Measurements from ENCODE around the gene GADD45GIP1. TPM values are rescaled to one million over a fixed set of nuclear protein-coding genes. Genes with fewer than 3 reads are reported as not detected.

GADD45GIP1 gene
- total RNA-seq, 1 experiment from 2014 or later: 36.7 TPM

DNA sequence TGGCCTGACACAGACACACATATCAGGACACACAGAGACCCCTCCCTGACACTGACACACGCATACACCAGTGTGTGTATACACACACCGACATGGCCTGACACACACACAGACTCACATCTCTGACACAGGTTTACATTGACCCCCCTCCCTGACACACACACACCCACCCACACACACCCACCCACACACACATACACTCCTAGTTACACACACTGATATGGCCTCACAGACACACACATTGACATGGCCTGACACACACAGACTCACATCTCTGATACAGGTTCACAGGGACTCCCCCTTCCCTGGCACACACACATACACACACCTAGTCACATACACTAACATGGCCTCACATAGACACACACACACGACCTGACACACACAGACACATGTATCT is 33.8 kb upstream of the GADD45GIP1 start:
- no peaks in the 10 kb centered on the region for H3K9me3 ChIP-seq (ENCODE audit: control insufficient read depth, insufficient read depth, low read depth, low read length)
- ATAC-seq: no peak
- H3K36me3 ChIP-seq (ENCODE audit: control insufficient read depth, insufficient read depth, low read length): no peaks in the 10 kb centered on the region
- ChIA-PET POLR2A (no interaction called here), CTCF (no interaction called here)
- TF ChIP-seq, protein P1, sequence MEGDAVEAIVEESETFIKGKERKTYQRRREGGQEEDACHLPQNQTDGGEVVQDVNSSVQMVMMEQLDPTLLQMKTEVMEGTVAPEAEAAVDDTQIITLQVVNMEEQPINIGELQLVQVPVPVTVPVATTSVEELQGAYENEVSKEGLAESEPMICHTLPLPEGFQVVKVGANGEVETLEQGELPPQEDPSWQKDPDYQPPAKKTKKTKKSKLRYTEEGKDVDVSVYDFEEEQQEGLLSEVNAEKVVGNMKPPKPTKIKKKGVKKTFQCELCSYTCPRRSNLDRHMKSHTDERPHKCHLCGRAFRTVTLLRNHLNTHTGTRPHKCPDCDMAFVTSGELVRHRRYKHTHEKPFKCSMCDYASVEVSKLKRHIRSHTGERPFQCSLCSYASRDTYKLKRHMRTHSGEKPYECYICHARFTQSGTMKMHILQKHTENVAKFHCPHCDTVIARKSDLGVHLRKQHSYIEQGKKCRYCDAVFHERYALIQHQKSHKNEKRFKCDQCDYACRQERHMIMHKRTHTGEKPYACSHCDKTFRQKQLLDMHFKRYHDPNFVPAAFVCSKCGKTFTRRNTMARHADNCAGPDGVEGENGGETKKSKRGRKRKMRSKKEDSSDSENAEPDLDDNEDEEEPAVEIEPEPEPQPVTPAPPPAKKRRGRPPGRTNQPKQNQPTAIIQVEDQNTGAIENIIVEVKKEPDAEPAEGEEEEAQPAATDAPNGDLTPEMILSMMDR (IDR thresholded peaks at IDR 0.05): no peak
- TF ChIP-seq SIN3A (IDR thresholded peaks at IDR 0.05; ENCODE audit: borderline replicate concordance, insufficient read depth, low read depth, low read length) (no peak), TCF7L2 (IDR thresholded peaks at IDR 0.05; ENCODE audit: low read depth, low read length) (no peak), POLR2AphosphoS5 (IDR thresholded peaks at IDR 0.05; ENCODE audit: low read depth, low read length) (no peak)
- TF ChIP-seq, protein P2, sequence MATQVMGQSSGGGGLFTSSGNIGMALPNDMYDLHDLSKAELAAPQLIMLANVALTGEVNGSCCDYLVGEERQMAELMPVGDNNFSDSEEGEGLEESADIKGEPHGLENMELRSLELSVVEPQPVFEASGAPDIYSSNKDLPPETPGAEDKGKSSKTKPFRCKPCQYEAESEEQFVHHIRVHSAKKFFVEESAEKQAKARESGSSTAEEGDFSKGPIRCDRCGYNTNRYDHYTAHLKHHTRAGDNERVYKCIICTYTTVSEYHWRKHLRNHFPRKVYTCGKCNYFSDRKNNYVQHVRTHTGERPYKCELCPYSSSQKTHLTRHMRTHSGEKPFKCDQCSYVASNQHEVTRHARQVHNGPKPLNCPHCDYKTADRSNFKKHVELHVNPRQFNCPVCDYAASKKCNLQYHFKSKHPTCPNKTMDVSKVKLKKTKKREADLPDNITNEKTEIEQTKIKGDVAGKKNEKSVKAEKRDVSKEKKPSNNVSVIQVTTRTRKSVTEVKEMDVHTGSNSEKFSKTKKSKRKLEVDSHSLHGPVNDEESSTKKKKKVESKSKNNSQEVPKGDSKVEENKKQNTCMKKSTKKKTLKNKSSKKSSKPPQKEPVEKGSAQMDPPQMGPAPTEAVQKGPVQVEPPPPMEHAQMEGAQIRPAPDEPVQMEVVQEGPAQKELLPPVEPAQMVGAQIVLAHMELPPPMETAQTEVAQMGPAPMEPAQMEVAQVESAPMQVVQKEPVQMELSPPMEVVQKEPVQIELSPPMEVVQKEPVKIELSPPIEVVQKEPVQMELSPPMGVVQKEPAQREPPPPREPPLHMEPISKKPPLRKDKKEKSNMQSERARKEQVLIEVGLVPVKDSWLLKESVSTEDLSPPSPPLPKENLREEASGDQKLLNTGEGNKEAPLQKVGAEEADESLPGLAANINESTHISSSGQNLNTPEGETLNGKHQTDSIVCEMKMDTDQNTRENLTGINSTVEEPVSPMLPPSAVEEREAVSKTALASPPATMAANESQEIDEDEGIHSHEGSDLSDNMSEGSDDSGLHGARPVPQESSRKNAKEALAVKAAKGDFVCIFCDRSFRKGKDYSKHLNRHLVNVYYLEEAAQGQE (IDR thresholded peaks at IDR 0.05; ENCODE audit: insufficient read depth in 1 of 2, low read depth in 2 of 2, low read length in 1 of 2): no peak
- intact Hi-C loops (cut with micrococcal nuclease; ENCODE audit: unreplicated experiment) (no loop called here), in situ Hi-C loops (cut with HindIII; ENCODE audit: low pct_unique_long_range_greater_than_20kb, low sequenced_read_pairs) (no loop called here)
- no peak overlapping the region for H3K4me3 ChIP-seq (ENCODE audit: low read depth in 2 of 2, low read length in 2 of 2)
- H3K4me1 ChIP-seq (ENCODE audit: control insufficient read depth, insufficient read depth, low read length): peaks cover 4% of the 10 kb centered on the region; the same call in 1 of the 2 replicates
- BruUV-seq (replicated peaks): no TSS peak
- no peak for DNase-seq (ENCODE audit: low read depth, low spot score)
- H3K27me3 ChIP-seq (ENCODE audit: control insufficient read depth, insufficient read depth, low read length): no peaks in the 10 kb centered on the region
- no peak overlapping the region for H3K27ac ChIP-seq (ENCODE audit: low read length)

DNA sequence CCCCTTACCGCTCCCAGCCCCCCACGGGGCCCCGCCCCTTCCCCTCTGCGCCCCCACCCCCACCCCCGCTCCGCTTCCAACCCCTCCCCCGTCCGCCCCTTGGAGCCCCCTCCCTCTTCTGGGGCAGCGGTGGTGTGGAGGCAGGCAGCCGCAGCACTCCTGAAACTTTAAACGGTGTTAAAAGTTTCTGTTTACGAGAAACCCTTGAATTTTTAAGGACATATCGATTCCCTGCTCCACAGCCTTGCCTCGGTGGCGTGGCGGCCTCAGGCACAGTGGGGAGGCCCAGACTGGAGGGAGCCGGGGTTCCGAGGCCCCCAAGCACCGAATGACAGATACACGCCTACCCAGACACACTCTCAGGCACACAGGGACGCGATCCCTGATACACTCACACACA is 33.4 kb upstream of the GADD45GIP1 start:
- ChIA-PET CTCF (no interaction called here), POLR2A (no interaction called here)
- H3K27me3 ChIP-seq (ENCODE audit: control insufficient read depth, insufficient read depth, low read length): no peaks in the 10 kb centered on the region
- intact Hi-C loops (cut with micrococcal nuclease; ENCODE audit: unreplicated experiment) (no loop called here), in situ Hi-C loops (cut with HindIII; ENCODE audit: low pct_unique_long_range_greater_than_20kb, low sequenced_read_pairs) (no loop called here)
- no TSS peak for BruUV-seq (replicated peaks)
- H3K27ac ChIP-seq (ENCODE audit: low read length): no peak overlapping the region
- ATAC-seq: no peak
- no peak for DNase-seq (ENCODE audit: low read depth, low spot score)
- TF ChIP-seq, protein P1 (IDR thresholded peaks at IDR 0.05): no peak
- peaks cover 4% of the 10 kb centered on the region; the same call in 1 of the 2 replicates for H3K4me1 ChIP-seq (ENCODE audit: control insufficient read depth, insufficient read depth, low read length)
- no peak overlapping the region for H3K4me3 ChIP-seq (ENCODE audit: low read depth in 2 of 2, low read length in 2 of 2)
- H3K9me3 ChIP-seq (ENCODE audit: control insufficient read depth, insufficient read depth, low read depth, low read length): no peaks in the 10 kb centered on the region
- no peaks in the 10 kb centered on the region for H3K36me3 ChIP-seq (ENCODE audit: control insufficient read depth, insufficient read depth, low read length)

DNA sequence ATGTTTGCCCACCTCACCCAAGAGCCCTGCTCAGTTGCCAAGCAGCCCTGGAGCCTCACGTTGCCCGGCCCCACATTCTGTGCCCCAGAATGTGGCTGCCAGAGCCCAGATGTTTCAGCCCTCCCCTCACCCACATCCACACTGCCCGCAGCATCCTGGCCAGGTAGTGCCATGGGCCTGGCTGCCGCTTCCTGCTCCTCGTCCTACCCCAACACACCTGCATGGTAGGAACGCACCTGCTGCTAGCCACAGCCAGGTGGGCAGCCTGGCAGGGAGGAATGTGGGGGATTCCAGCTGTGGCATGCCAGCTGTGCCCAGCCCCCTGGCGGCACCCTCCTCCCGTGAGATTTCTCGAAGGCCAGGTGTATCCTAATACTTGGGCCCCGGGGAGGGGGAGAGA is 30.8 kb upstream of the GADD45GIP1 start:
- BruUV-seq (replicated peaks): no TSS peak
- CTCF ChIA-PET: no interaction called here
- intact Hi-C loops (cut with micrococcal nuclease; ENCODE audit: unreplicated experiment): loop anchor here (10.0 kb wide), 1 partner anchor 47 kb away; no protein-coding TSS in a partner anchor
- no peaks in the 10 kb centered on the region for H3K27me3 ChIP-seq (ENCODE audit: control insufficient read depth, insufficient read depth, low read length)
- in situ Hi-C loops (cut with HindIII; ENCODE audit: low pct_unique_long_range_greater_than_20kb, low sequenced_read_pairs): no loop called here
- POLR2A ChIA-PET: no interaction called here
- no peak overlapping the region for H3K4me3 ChIP-seq (ENCODE audit: low read depth in 2 of 2, low read length in 2 of 2)
- ATAC-seq (no peak), DNase-seq (ENCODE audit: low read depth, low spot score) (no peak)
- no peak overlapping the region for H3K27ac ChIP-seq (ENCODE audit: low read length)
- peaks cover 10% of the 10 kb centered on the region for H3K4me1 ChIP-seq (ENCODE audit: control insufficient read depth, insufficient read depth, low read length)
- TF ChIP-seq SIN3A (IDR thresholded peaks at IDR 0.05; ENCODE audit: borderline replicate concordance, insufficient read depth, low read depth, low read length): no peak
- TF ChIP-seq POLR2AphosphoS5 (IDR thresholded peaks at IDR 0.05; ENCODE audit: low read depth, low read length): no peak
- TF ChIP-seq, protein P1 (IDR thresholded peaks at IDR 0.05): no peak
- TF ChIP-seq TCF7L2 (IDR thresholded peaks at IDR 0.05; ENCODE audit: low read depth, low read length): no peak
- TF ChIP-seq, protein P2 (IDR thresholded peaks at IDR 0.05; ENCODE audit: insufficient read depth in 1 of 2, low read depth in 2 of 2, low read length in 1 of 2): no peak
- H3K9me3 ChIP-seq (ENCODE audit: control insufficient read depth, insufficient read depth, low read depth, low read length): no peaks in the 10 kb centered on the region
- H3K36me3 ChIP-seq (ENCODE audit: control insufficient read depth, insufficient read depth, low read length): no peaks in the 10 kb centered on the region

Measured in Panc1 (cell line).